Hepatic stellate cell (primary cell): ENCODE results near the gene FOXJ3.

ENCODE experiments used
- DNase-seq: peaks from one replicate; pipeline ENCODE4 v3.0.0; 2011; ENCODE audit warnings: low spot score

The FOXJ3 gene

DNA sequence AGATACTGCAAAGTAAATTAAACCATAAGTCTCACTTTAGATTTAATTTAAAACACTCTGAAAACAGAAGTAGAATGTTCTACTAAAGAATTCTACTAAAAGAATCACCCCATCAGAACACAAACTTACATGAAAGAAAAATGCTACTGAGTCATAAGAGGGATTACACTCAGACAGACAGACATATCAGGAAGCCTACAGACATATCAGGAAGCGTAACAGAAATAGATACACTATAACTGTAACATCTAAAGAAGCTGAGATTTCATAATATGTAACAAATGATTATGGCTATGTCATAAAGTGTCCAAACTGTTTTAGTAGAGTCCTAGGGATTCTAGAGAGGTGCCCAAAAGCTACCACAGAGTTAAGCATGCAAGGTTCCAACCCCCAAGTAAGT lies 23.9 kb downstream of the FOXJ3 start:
- no peak for DNase-seq

DNA sequence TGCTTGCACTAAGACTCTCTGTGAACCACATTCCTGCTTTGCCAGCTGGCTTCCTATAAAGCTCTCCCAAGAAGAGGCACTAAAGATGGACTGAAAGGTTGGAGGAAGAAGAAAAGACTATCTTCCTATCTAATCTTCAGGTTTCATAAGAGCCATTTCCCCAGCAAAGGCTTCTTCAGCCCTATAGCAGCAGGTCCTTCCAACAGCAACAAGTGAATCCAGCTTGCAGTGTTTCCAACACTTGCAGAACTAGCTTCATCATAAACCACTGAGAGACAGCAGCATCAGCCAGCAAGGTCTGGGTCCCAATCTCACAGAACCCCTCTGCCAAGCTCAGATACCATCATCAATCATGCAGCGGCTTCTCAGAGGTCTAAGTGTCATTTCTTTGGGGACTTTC lies 28.1 kb downstream of the FOXJ3 start:
- DNase-seq = no peak

DNA sequence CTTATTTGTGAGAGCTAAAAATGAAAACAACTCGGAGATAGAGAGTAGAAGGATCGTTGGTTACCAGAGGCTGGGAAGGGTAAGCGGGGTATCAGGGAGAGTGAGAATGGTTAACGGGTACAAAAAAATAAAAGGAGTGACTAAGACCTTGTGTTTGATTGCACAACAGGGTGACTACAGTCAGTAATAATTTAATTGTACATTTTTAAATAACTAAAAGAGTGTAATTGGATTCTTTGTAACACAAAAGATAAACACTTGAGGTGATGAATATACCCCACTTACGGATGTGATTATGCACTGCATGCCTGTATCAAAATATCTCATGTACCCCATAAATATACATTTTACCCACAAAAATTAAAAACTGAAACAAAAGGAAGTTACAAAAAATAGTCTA lies 29.4 kb downstream of the FOXJ3 start:
- DNase-seq = no peak

DNA sequence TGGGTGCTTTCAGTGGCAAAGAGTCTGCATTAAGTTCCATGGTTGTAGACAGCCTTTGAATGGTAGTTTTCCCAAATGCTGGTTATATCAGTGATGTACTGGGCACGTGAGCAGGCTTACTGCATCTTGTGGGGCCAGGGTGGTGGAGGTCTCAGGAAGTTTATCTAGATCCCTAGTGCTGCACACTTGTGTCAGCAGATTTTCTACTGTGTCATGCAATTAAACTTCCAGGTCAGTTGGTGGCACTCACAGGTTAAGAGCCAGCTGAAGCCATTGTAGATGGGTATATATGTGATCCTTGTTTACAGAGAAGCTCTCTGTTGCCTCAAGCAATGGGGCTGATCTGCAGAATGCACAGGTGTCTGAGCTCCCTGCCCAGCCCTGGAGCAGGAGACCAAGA lies 33.0 kb downstream of the FOXJ3 start:
- DNase-seq = no peak

DNA sequence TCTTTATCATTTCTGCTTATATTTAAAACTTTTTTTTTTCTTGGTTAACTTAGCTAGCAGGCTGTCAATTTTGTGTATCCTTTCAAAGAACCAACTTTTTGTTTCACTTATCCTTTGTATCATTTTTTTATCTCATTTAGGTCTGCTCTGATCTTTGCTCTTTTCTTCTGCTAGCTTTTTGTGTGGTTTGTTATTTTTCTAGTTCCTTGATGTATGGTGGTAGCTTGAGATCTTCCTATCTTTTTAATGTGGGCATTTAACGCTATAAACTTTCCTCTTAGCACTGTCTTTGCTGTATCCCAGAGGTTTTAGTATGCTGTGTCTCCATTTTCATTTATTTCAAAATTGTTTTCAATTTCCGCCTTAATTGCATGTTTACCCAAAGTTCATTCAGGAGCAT lies 36.5 kb downstream of the FOXJ3 start:
- no peak for DNase-seq

DNA sequence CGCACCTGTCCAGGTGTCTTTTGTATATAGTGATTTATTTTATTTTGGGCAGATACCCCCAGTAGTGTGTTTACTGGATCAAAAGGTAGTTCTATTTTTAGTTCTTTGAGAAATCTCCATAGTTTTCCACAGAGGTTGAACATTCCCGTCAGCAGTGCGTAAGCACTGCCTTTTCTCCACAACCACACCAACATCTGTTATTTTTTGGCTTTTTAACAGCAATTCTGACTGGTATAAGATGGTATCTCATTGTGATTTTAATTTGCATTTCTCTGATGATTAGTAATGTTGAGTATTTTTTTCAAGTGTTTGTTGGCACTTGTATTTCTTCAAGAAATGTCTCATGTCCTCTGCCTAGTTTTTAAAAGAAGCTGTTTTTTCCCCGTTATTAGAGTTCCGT lies 39.2 kb downstream of the FOXJ3 start:
- no peak for DNase-seq

DNA sequence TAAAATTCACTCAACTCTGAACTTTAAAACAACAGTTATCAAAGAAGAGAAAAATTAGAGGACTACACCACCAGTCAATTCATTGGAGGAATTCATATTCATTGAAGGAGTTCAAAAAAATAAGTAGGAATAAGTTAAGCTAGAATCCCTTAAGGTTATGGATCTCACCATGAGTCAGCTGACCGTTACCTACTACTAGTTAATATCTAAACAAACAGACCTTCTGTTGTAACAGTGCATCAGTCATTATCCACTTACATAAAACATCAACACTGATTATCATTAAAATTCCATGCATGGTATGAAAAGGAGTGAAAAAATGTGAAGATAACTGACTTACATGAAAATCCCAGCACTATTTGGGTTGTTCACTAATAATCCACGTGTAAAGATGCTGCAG lies 44.9 kb downstream of the FOXJ3 start:
- no peak for DNase-seq

DNA sequence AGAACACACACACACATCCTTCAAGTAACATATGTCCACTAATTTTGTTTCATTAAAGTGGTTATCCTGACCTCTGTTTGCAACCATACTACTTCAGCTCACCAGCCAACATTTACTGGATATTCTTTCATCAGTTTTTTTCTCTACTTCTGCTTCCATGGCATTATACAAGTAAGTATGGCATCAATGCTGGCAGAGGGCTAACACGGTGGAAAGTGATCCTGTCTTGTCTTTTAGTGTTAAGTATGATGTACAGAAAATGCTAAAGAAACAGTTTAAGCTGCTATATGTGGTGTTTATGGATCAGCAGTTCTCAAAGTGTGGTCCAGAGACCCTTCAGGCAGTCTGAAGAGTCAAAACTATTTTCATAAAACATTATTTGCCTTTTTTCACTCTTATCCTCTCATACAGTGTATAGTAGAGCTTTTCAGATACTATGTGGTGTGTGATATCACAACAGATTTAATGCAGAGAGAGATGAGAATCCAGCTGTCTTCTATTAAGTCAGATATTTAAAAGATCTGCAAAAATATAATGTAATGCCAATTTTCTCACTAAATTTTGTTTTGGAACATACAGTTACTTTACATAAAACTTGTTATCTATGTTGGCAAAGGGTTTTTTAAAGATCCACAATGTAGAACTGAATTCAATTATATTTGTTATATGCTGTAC lies 46.6 kb downstream of the FOXJ3 start:
- DNase-seq = no peak

DNA sequence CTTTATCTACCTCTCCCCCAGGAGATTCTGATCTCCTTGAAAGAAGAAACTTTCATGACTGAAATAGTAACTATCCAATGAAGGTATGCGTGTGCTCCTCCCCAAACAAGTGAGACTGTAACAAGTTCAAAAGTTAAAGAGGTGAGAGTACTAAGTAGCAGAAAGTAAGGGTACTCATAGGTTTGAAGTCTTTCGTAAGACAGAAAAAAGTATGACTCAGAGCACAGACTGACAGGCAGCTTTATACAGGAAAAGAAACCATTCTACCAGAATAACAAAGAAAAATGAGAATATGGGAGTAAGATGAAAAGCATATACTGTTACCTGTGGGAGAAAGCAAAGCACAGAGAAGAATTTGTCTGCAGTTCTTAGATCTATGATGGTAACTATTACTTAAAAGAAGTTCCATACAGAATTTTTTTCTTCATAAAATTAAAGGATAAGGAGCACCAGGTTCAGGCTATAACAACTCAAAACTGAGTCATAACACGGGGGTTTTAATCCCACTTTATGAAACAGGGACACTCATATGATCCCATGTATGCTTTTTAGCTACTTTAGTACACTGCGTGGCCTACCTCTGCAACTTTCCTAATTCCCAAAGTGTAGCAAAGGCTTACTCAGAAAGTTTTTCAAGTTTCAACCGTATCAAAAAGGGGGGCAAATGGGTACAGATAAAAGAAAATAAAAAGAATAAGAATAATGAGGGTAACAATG lies 52.0 kb downstream of the FOXJ3 start:
- DNase-seq = peak; percentile 7

DNA sequence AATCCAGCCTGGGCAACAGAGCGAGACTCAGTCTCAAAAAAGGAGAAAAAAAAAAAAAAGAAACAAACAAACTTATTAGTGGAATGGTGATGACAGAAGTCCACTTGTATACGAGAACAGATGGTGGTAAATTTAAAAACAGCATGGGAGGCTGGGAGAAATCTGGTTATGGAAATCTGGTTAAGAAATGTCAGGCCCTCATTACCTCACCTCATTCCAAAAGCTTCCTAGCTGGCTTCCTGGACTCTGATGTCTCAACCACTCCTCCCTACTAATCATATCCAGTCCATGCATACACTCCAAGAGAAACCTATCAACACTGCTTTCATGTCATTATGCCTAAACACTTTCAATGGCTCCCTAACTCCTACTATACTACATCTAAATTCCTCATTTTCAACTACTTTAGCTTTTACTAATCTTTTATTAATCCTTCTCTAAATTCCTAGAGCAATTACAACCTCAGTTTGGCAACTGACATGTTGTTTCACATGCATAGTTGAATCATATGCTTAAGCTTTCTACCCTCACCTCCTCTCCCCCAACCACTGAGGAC lies 52.9 kb downstream of the FOXJ3 start:
- DNase-seq = peak; percentile 11

DNA sequence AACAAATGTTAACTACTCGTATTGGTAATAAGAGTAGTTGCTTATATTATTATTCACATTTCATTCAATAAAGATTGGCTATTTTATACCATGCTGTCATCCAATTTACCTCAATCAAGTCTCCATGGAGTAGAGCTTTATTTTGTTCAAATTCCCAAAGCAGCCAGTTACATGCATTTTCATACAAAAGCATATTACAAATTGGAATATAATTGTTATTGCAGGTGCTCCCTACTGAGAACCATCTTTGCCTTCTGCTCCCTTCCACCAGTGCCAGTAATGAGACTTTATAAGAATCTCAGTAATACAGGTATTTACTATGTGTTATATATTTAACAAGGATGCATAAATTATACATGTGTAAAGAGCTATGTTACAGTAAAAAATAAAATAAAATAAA lies 54.2 kb downstream of the FOXJ3 start:
- no peak for DNase-seq

DNA sequence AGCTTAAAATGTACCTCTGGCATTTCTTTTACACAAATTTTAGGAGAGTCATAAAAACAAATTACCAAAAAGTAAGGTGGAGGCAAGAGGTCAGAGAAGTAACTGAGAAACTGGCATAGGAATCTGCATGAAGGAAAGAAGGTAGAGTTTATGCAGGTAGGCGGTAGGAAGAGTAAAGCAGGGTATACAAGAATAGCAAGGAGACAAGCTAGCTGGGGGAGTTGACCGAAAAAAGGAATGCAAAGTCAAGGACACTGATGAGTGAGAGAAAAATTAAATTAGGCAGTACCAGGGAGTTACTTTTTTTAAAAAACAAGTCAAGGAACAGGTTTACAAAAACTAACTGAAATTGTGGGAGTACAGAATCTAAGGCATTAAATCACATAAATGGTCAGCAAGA lies 56.0 kb downstream of the FOXJ3 start:
- DNase-seq = no peak

DNA sequence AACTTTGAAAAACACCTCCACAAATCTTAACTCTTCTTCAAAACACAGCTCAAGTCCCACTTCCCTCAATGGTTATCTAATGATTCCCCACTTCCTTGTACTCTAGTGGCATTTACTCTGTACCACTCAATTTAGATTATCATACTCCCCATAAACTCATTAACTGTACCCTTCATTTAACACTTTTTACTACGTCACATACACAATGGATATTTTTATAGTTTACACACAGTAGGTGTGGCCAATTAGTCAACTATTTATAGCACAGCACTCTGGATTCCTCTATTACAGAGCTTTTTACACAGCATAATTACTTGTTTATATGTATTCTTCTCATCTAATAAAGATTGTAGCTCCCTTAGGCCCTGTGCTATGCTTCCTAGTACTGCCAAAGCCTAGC lies 62.1 kb downstream of the FOXJ3 start:
- DNase-seq = no peak

DNA sequence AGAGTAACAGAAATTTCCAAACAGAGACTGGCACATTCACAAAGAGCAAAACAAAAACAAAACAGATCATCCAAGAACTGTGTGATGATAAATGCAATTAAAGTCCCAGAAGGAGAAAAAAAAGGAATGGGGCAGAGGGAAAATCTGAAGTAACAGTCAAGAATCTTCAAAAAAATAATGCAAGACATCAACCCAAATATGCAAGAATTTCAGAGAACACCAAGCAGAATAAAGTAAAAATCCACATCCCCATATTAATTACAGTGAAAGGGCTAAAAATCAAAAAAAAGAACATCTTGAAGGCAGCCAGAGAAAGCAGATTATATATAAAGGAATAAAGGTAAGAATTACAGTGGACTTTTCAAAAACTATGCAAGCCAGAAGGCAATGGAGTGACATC lies 67.1 kb downstream of the FOXJ3 start:
- no peak for DNase-seq

DNA sequence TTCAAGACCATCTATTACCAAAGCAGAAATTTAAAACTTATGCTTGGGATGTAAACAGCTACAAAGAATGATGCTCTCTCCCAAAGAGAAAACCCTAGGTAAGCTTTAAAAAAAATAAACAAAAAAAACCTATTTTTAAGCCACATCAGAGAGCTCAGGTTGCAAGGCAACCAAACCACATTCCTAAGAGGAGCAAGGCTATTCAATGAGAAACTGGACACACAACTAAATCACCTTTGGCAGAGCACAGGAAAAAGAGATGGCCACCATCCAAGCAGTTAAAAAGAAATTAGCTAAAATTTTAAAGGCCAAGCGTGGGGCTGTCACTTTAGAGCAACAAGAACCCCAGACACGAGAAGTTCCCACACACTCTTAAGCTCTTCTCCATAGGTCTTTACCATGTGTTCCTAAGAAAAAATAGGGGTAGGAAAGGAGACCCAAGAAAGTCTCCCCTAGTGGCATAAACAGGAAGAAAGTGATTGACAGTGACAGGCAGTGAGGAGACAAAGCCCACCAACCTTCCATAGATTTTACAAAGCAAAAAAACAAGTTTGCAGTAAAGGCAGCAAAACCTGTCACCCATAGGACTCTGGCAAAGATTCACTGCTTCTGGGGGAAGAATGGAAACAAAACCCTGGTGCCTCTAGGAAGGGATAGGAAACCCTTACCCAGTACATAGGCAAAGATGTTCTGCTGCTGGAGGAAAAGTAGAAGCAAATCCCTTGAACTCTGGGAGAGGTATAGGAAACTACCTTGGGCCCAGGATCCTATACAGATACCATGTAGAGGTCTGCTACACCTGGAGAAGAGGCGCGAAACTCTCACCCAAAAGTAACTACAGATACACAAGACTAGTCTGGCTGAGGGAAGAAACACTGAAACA lies 68.5 kb downstream of the FOXJ3 start:
- no peak for DNase-seq

DNA sequence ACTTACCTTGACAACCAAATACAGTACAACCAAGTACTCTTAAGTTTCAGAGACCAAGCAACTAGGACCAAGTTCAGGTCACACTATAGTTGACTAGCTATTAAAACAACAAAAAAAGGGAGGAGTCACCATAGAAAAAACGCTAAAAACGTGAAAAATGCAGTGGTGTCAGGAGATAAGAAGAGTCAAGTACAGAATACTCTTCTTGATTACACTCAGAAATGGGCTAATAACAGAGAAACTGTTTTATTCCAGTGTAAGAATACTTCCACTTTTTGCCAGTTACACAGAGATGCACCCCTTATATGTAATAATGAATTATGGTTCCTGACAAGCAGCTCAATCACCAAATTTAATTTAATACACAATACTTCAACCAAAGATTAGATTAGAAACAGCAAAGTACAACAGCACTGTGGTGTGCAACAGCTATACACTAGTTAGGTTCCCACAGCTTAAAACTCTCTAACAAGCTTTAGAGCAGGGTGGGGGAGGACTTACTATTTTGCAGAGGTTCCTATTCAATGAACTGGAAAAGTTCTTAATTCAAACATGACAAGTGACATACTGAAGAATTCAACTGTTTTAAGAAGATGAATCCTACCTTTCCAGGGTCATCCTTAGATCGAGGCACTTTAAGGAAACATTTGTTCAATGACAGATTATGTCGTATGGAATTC lies 70.4 kb downstream of the FOXJ3 start:
- no peak for DNase-seq

DNA sequence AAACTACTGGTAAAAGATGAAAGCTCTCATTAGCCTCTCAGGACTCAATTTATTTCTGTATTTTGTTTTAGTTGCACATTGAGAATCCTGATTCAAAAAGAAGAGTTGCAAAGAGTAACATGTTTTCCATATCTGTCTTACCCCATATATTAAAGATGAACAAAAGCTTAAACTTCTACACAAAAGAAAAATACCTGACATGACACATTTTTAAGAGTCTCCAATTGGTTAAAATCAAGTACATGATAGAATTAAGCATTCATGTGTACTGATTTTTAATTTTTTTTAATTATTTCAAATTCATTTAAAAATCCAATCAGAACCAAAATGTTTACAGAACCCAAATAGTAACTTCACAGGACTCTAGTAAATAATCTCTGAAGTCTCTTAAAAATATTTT lies 72.0 kb downstream of the FOXJ3 start:
- DNase-seq = no peak

DNA sequence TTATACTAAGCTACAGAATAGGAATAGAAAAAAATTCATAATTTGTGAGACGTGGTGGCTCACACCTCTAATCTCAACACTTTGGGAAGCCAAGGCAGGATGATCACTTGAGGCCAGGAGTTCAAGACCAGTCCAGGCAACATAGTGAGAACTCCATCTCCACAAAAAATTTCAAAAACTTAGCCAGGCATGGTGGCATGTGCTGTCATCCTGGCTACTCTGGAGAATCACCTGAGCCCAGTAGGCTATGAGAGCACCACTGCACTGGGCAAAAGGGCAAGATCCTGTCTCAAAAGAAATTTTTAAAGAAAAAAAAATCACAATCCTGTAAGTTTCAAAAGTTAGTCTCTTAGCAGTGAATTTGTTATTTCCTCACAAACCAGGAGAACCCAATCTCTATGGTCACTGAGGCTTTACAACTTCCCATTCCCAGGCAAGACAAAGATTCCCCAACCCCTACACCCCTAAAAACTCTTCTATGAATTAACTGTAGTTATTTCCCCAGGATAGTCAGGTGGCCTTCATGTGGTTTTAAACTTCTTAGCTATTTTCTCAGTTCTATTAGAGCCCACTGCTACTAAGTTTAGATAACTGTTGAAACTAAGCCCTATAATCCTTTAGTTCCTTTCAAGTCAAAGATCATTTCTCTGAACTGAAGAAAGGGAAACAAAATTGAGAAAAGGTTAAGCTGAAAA lies 74.5 kb downstream of the FOXJ3 start:
- no peak for DNase-seq

DNA sequence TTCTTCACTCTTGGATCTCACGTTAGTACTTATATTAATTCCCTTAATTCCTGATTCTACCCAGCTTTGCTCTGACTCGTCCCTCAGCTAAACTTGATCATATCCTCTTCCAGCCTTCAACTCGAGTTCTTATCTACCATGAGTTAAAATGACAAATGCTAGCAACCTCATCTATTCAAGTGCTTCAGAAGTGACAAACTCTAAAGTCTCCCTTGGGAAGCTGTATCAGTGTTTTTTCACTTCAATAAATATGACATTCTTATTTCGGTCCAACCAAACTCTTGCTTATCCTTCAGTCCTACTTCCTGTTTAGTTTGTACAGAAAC lies 75.3 kb downstream of the FOXJ3 start:
- DNase-seq = no peak

DNA sequence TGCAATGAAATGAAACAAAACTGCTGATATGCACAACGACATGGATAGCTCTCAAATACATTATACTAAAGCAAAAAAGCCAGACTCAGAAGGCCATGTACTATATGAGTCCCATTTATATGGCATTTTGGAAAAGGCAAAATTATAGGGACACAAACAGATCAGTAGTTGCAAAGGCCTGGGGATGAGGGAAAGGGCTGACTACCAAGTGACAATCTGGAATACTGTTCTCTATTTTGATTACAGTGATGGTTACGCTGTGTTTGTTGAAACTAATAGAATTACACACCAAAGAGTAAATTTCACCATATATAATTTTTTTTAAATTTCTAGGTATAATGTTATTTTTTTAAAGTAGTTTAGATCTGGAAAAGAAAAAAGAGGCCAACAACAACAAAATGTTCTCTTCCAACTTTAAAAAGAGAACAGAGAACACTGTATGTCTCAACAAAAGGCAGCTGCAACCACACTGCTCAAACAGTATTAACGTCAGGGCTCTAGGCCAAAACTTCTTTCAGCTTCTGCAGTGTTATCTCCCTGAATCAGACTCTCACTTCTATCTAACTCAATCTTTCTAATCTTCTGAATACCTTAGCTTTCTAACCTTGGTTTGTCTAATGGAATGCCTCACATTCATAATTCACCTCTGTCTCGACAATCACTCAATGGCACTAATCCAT lies 75.8 kb downstream of the FOXJ3 start:
- DNase-seq = no peak

DNA sequence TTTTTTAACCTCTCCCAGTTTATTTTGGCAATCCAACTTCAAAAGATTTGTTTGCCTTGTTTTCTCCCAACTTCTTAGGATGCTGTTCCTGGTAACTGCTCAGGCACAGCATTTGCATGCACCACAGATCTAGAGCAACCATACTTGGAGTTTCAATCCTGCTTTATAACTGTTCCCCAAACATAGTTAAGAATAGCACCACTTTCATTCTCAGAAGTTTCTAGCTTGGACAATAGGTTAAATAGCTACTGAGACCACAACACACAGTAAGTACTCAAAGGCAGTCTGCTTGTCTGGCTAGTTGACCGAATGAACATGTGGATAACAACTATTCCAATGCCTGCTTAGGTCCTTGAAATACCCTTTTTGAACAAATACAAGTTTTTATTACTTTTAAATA lies 76.8 kb downstream of the FOXJ3 start:
- DNase-seq = no peak
